SK-N-SH (cell line): Measurements from ENCODE around the gene RAD51B. TPM values are rescaled to one million over a fixed set of nuclear protein-coding genes. Genes with fewer than 3 reads are reported as not detected.
A peak's percentile ranks its signal among the peaks of the same experiment; 100 is the strongest.

Experiments used
- CTCF ChIA-PET: fragments of 300-600, 350-600 bp; formaldehyde crosslinking; extraction: SDS; loops from one replicate; lab custom pipeline; 2021; lab: Yijun Ruan, JAX
- POLR2A ChIA-PET: fragments of 350-600 bp; sonication (Branson Sonifier 250); formaldehyde crosslinking; extraction: SDS; loops from one replicate; lab custom pipeline; 2020; ENCODE audit warnings: antibody characterized with exemption, inconsistent platforms; lab: Yijun Ruan, JAX
- DNase-seq: peaks from one replicate; pipeline ENCODE4 v3.0.0; 2012
- H2AFZ ChIP-seq: fragments of 200-600 bp; sonication (generic); 2 replicates; pipeline ENCODE4 v1.8.1; 2016; ENCODE audit warnings: antibody characterized with exemption, mild to moderate bottlenecking, low read depth
- H3F3A ChIP-seq: fragments of 200-600 bp; sonication (generic); replicated peaks from 2 replicates; pipeline ENCODE3; 2016; ENCODE audit warnings: antibody characterized with exemption, mild to moderate bottlenecking; ENCODE audit not compliant: insufficient read depth
- H3K27ac ChIP-seq, 2 experiments: fragments of 200-500 bp in 1 of 2; fragments of 200-600 bp in 1 of 2; sonication (Bioruptor generic) in 1 of 2; sonication (generic), shearing (Covaris generic) in 1 of 2; 2 replicates each; pipeline versions ENCODE4 v1.5.1 to v1.6.1; 2014 to 2016; ENCODE audit warnings: low read depth in 2 of 2, inconsistent platforms in 1 of 2, low read length in 1 of 2, mild to moderate bottlenecking in 1 of 2, mixed read lengths in 1 of 2
- H3K27me3 ChIP-seq: fragments of 200-600 bp; sonication (generic), shearing (Covaris generic); 2 replicates; pipeline ENCODE4 v1.6.1; 2016; ENCODE audit warnings: mixed run types; ENCODE audit not compliant: insufficient read depth
- H3K36me3 ChIP-seq, 2 experiments: fragments of 200-500 bp in 1 of 2; fragments of 200-600 bp in 1 of 2; sonication (Bioruptor generic) in 1 of 2; sonication (generic) in 1 of 2; replicated peaks in 1 of 2; 2 replicates each; pipeline versions ENCODE3 to v1.5.1; 2014 to 2016; ENCODE audit warnings: low read length in 1 of 2, mild to moderate bottlenecking in 1 of 2; ENCODE audit not compliant: insufficient read depth in 2 of 2, control insufficient read depth in 1 of 2
- H3K4me1 ChIP-seq, 2 experiments: fragments of 200-500 bp in 1 of 2; fragments of 200-600 bp in 1 of 2; sonication (Bioruptor generic) in 1 of 2; sonication (generic), shearing (Covaris generic) in 1 of 2; 2 replicates each; pipeline versions ENCODE4 v1.5.1 to v1.6.1; 2014 to 2016; ENCODE audit warnings: low read depth in 1 of 2, low read length in 1 of 2, mixed run types in 1 of 2; ENCODE audit not compliant: insufficient read depth in 2 of 2, control insufficient read depth in 1 of 2
- H3K4me2 ChIP-seq: fragments of 200-600 bp; sonication (generic), shearing (Covaris generic); 2 replicates; pipeline ENCODE4 v1.6.1; 2017; ENCODE audit warnings: mixed run types
- H3K4me3 ChIP-seq, 2 experiments: fragments of 200-500 bp in 1 of 2; fragments of 200-600 bp in 1 of 2; sonication (Bioruptor generic) in 1 of 2; sonication (generic), shearing (Covaris generic) in 1 of 2; 2 replicates each; pipeline versions ENCODE4 v1.5.1 to v1.8.1; 2014 to 2016; ENCODE audit warnings: low read depth in 2 of 2, inconsistent platforms in 1 of 2, low read length in 1 of 2, mild to moderate bottlenecking in 1 of 2, mixed read lengths in 1 of 2, moderate library complexity in 1 of 2
- H3K79me2 ChIP-seq: fragments of 200-600 bp; sonication (generic); 2 replicates; pipeline ENCODE4 v1.8.1; 2017; ENCODE audit warnings: mild to moderate bottlenecking; ENCODE audit not compliant: insufficient read depth
- H3K9ac ChIP-seq: fragments of 200-600 bp; sonication (generic); 2 replicates; pipeline ENCODE4 v1.6.1; 2017; ENCODE audit warnings: mixed run types
- H3K9me2 ChIP-seq: fragments of 200-600 bp; sonication (generic); 2 replicates; pipeline ENCODE4 v1.6.1; 2017; ENCODE audit warnings: mixed run types
- H3K9me3 ChIP-seq: fragments of 200-600 bp; sonication (generic); 2 replicates; pipeline ENCODE4 v1.6.1; 2017; ENCODE audit warnings: mixed run types, mild to moderate bottlenecking, moderate library complexity
- H4K20me1 ChIP-seq: fragments of 200-600 bp; sonication (generic); 2 replicates; pipeline ENCODE4 v1.6.1; 2017; ENCODE audit warnings: mild to moderate bottlenecking, mixed run types; ENCODE audit not compliant: insufficient read depth
- ELF1 ChIP-seq: IDR thresholded peaks from 2 replicates; pipeline ENCODE4 v1.4.0; 2012
- EZH2phosphoT487 ChIP-seq: fragments of 200-600 bp; sonication (generic); IDR thresholded peaks from 2 replicates; pipeline ENCODE4 v1.6.1; 2017; ENCODE audit warnings: low read depth, mixed run types, mild to moderate bottlenecking, antibody characterized with exemption, moderate library complexity, borderline replicate concordance
- FOXM1 ChIP-seq: IDR thresholded peaks from 2 replicates; pipeline ENCODE4 v1.4.0; 2012; ENCODE audit warnings: low read depth, mild to moderate bottlenecking
- GABPA ChIP-seq: IDR thresholded peaks from 2 replicates; pipeline ENCODE4 v1.4.0; 2012; ENCODE audit warnings: low read depth, mild to moderate bottlenecking
- GATA2 ChIP-seq: sonication (generic); formaldehyde crosslinking; IDR thresholded peaks from 2 replicates; pipeline ENCODE4 v1.5.0; 2020; ENCODE audit warnings: mild to moderate bottlenecking, missing genetic modification reagents
- MXI1 ChIP-seq: IDR thresholded peaks from 2 replicates; pipeline ENCODE4 v1.6.1; 2012; ENCODE audit warnings: mild to moderate bottlenecking, low read depth, low read length, improper control_type of control experiment
- NFIC ChIP-seq: IDR thresholded peaks from 2 replicates; pipeline ENCODE4 v1.4.0; 2012; ENCODE audit warnings: borderline replicate concordance
- POLR2AphosphoS5 ChIP-seq: IDR thresholded peaks from 2 replicates; pipeline ENCODE4 v1.6.1; 2012; ENCODE audit warnings: low read depth, low read length
- RFX5 ChIP-seq: IDR thresholded peaks from 2 replicates; pipeline ENCODE4 v1.6.1; 2012; ENCODE audit warnings: mild to moderate bottlenecking, improper control_type of control experiment, low read length
- SIN3A ChIP-seq: IDR thresholded peaks from 2 replicates; pipeline ENCODE4 v1.6.1; 2012; ENCODE audit warnings: low read depth, mild to moderate bottlenecking, low read length, moderate library complexity, borderline replicate concordance
- TAF1 ChIP-seq: IDR thresholded peaks from 2 replicates; pipeline ENCODE4 v1.6.1; 2012; ENCODE audit warnings: low read depth, mild to moderate bottlenecking, low read length, moderate library complexity, borderline replicate concordance
- TCF12 ChIP-seq: IDR thresholded peaks from 2 replicates; pipeline ENCODE4 v1.4.0; 2012
- YY1 ChIP-seq: IDR thresholded peaks from 2 replicates; pipeline ENCODE4 v1.4.0; 2012; ENCODE audit warnings: low read depth, mild to moderate bottlenecking
- WGBS: methylation state at CpG from one replicate; pipeline ENCODE4 v1.1.6; 2017; ENCODE audit warnings: low lambda C conversion rate; 5-methylcytosine and 5-hydroxymethylcytosine counted together
- polyA plus RNA-seq, 3 experiments: library from polyadenylated mRNA; depleted of rRNA; stranded (reverse); fragments of >200 nt; gene quantifications; 2 replicates each; pipeline ENCODE4 v1.2.3, GENCODE V29; 2012
- TF ChIP-seq, protein P1 (sequence below): fragments of 150-350 bp; IDR thresholded peaks from 2 replicates; pipeline ENCODE4 v1.6.1; 2017; ENCODE audit warnings: antibody characterized with exemption, low read length, low read depth, borderline replicate concordance
- TF ChIP-seq, protein P2 (sequence below): IDR thresholded peaks from 2 replicates; pipeline ENCODE4 v1.4.0; 2012; ENCODE audit warnings: low read depth
- TF ChIP-seq, protein P3 (sequence below): fragments of 200-600 bp; sonication (generic); IDR thresholded peaks from 2 replicates; pipeline ENCODE4 v1.6.1; 2017; ENCODE audit warnings: antibody characterized with exemption, mild to moderate bottlenecking, moderate library complexity
- TF ChIP-seq, protein P4 (sequence below): IDR thresholded peaks from 2 replicates; pipeline ENCODE4 v1.4.0; 2012; ENCODE audit warnings: low read depth, borderline replicate concordance

The RAD51B gene
- polyA plus RNA-seq, 1 of the 3 experiments (the other 2 are of a cell fraction), result 6.0 TPM

DNA sequence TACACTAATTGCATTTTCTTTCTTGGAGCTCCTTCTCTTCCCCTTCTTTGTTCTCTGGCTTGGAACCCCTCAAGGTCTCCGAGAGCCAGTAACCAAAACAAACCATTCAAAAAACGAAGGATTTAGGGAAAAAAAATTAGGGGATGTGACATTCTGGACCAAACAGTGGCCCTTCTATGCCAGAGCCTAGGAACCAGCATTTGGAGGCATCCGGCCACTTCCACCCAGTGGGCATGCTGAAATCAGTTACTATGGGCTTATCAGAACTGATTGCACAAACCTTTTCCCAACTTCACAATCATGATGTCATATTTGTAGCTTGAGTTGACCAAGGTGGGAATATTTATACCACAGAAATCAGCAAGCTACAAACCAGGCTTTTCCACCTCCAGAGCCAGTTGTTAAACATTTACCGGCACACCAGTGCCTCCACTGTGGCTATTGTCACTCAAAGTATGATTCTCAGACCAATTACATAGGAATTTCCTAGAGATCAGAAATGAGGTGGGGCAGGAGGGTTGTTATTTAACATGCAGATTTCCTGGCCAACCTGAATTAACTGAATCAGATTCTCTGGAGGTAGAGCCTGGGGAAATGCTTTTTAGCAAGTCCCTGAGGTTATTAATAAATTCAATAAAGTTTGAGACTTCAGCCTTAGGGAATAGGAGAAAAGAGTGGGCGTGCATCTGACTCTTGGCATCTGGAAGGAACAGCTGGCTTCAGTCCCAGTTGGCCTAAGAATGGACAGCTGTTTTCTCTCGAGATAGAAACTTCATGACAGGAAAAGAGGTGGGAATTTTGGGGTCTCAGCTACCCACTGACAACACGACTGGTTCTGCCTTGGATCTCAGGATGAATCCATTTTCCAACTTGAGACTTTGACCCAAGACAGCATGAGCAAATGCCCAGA is 699.4 kb downstream of the RAD51B start:
- 80% methylated on average over 7 of the region's 7 CpGs for WGBS
- Histone ChIP-seq H3K36me3 (no peaks in the 10 kb centered on the region), H3K79me2 (no peaks in the 10 kb centered on the region), H3K27me3 (no peaks in the 10 kb centered on the region), H3K9ac (no peak overlapping the region), H3K9me2 (no peaks in the 10 kb centered on the region), H3K27ac (peak overlapping the region in 1 of 2 experiments; percentile 28; a peak in 2 of 4 replicates), H3F3A (no peaks in the 10 kb centered on the region), H2AFZ (no peak overlapping the region), H3K9me3 (no peaks in the 10 kb centered on the region), H3K4me1 (peaks cover 11 to 21% of the 10 kb centered on the region in 2 experiments; a peak in 2 of 4 replicates), H4K20me1 (no peaks in the 10 kb centered on the region)
- ChIA-PET CTCF (interaction anchor here (1.1 to 1.7 kb wide), 3 partner anchors 10 to 297 kb away, joined by 3 to 4 read pairs (median 4); no protein-coding TSS in a partner anchor), POLR2A (no interaction called here)
- no peak for DNase-seq
- TF ChIP-seq POLR2AphosphoS5 (no peak), MXI1 (no peak), NFIC (0 out of 2 replicates have a peak, but pooled peaks have one; percentile 6), TCF12 (peak; percentile 31; the same call in 1 of the 2 replicates)
- TF ChIP-seq, protein P1, sequence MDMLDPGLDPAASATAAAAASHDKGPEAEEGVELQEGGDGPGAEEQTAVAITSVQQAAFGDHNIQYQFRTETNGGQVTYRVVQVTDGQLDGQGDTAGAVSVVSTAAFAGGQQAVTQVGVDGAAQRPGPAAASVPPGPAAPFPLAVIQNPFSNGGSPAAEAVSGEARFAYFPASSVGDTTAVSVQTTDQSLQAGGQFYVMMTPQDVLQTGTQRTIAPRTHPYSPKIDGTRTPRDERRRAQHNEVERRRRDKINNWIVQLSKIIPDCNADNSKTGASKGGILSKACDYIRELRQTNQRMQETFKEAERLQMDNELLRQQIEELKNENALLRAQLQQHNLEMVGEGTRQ, result no peak
- TF ChIP-seq, all 33 proteins: peak for 2
- H3K4me2 ChIP-seq, result no peak overlapping the region
- no peak overlapping the region for H3K4me3 ChIP-seq

DNA sequence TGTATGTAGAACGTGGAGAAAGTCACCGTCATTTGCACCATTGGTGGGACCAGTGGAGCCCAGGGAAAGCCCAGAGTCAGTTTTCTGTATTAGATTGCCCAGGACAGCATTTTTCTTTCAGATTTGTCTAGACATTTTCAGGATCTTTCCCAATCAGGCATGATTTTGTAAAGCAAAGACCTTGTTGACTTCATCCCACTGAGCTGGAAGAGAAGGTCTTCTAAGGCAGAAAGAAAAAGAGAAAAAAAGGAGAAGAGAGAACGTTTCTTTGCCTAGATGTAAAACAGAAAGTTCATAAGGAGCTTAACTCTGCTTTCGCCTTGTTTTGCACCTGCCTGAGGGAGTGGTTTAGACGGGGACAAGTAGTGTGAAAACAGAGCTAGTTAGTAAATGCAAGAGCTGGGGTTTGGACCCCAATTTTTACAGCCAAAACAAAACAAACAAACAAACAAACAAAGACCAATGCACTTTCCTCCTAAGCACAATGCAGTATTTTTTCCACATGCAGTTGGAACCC is 700.1 kb downstream of the RAD51B start:
- H3K27me3 ChIP-seq, result no peaks in the 10 kb centered on the region
- no peak for TF ChIP-seq GABPA
- TF ChIP-seq YY1, result no peak
- no peak for TF ChIP-seq TAF1
- no peak for TF ChIP-seq GATA2 (CRISPR knock-in tag)
- no peak for TF ChIP-seq RFX5
- no peak for TF ChIP-seq EZH2phosphoT487
- TF ChIP-seq, protein P2, sequence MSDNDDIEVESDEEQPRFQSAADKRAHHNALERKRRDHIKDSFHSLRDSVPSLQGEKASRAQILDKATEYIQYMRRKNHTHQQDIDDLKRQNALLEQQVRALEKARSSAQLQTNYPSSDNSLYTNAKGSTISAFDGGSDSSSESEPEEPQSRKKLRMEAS, result no peak
- TF ChIP-seq TCF12, result no peak
- TF ChIP-seq, protein P3, sequence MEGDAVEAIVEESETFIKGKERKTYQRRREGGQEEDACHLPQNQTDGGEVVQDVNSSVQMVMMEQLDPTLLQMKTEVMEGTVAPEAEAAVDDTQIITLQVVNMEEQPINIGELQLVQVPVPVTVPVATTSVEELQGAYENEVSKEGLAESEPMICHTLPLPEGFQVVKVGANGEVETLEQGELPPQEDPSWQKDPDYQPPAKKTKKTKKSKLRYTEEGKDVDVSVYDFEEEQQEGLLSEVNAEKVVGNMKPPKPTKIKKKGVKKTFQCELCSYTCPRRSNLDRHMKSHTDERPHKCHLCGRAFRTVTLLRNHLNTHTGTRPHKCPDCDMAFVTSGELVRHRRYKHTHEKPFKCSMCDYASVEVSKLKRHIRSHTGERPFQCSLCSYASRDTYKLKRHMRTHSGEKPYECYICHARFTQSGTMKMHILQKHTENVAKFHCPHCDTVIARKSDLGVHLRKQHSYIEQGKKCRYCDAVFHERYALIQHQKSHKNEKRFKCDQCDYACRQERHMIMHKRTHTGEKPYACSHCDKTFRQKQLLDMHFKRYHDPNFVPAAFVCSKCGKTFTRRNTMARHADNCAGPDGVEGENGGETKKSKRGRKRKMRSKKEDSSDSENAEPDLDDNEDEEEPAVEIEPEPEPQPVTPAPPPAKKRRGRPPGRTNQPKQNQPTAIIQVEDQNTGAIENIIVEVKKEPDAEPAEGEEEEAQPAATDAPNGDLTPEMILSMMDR, result no peak
- TF ChIP-seq SIN3A, result no peak
- no peak for TF ChIP-seq FOXM1
- no peak for TF ChIP-seq ELF1
- TF ChIP-seq, protein P4, sequence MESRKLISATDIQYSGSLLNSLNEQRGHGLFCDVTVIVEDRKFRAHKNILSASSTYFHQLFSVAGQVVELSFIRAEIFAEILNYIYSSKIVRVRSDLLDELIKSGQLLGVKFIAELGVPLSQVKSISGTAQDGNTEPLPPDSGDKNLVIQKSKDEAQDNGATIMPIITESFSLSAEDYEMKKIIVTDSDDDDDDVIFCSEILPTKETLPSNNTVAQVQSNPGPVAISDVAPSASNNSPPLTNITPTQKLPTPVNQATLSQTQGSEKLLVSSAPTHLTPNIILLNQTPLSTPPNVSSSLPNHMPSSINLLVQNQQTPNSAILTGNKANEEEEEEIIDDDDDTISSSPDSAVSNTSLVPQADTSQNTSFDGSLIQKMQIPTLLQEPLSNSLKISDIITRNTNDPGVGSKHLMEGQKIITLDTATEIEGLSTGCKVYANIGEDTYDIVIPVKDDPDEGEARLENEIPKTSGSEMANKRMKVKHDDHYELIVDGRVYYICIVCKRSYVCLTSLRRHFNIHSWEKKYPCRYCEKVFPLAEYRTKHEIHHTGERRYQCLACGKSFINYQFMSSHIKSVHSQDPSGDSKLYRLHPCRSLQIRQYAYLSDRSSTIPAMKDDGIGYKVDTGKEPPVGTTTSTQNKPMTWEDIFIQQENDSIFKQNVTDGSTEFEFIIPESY, result no peak
- TF ChIP-seq, all 33 proteins: peak for 0
- H3K79me2 ChIP-seq, result no peaks in the 10 kb centered on the region
- H3K4me2 ChIP-seq, result no peak overlapping the region
- H3F3A ChIP-seq, result no peaks in the 10 kb centered on the region
- H3K9me2 ChIP-seq, result no peaks in the 10 kb centered on the region
- H3K27ac ChIP-seq, result peak overlapping the region in 1 of 2 experiments; percentile 28; a peak in 2 of 4 replicates
- no peak overlapping the region for H3K4me3 ChIP-seq
- H3K36me3 ChIP-seq, result no peaks in the 10 kb centered on the region
- ChIA-PET POLR2A (no interaction called here), CTCF (interaction anchor here (1.1 to 1.7 kb wide), 3 partner anchors 9 to 297 kb away, joined by 3 to 4 read pairs (median 4); no protein-coding TSS in a partner anchor)
- H3K9me3 ChIP-seq, result no peaks in the 10 kb centered on the region
- peaks cover 11 to 19% of the 10 kb centered on the region in 2 experiments; a peak in 2 of 4 replicates for H3K4me1 ChIP-seq
- DNase-seq, result no peak
- 78% methylated on average over 5 of the region's 5 CpGs for WGBS
- H4K20me1 ChIP-seq, result no peaks in the 10 kb centered on the region
- H3K9ac ChIP-seq, result no peak overlapping the region
- no peak overlapping the region for H2AFZ ChIP-seq
